Cerebellar nuclear complex (tissue), 1 donor: ENCODE measurements around the gene APOO.

Experiments
- DNase-seq, 2 experiments: peaks; one replicate each; lab custom pipeline; 2025; lab: John Stamatoyannopoulos, UW

The APOO gene

DNA sequence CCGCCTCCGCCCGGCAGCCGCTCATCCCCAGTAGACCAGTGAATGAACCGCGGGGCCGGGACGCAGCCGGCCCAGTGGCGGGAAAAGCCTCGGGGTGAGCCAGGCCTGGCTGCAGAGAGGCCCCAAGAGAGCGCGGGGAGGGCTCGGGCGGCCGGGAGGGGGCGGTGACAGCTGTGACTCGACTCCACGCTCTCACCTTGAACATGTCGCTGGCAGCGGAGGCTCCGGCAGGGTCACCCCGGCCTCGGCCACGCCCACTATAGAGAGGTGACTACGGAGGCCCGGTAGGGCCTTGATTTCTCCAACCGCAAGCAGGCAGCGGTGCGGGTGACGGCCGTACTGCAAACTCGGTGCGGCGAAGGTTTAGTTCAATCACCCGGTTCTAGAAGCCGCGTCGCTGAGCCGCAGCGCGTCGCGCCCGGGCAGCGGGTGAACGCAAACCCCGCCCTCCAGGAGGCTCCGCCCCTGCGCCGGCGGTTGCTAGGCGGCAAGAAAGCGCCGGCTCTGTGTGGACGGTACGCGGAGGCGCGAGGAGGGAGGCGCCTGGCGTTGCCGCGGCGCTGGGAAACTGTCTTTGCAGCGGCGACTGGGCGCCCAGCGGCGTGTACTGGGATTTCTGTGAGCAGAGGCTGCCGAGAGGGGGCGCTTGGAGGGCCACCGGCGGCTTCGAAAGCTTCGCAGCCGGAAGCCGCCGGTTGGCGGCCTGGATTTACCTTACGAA is at the start of gene APOO, which contains the start of gene CXorf58:
APOO (minus strand) TSS at position 441 of the 721 bp plus-strand sequence; CDS start at position 205, 236 bp downstream.
CXorf58 (plus strand) TSS at position 509 of the 721 bp plus-strand sequence. CDS start 2,297 bp downstream, outside the sequence.
- peak; percentile 11 to 68 for DNase-seq

DNA sequence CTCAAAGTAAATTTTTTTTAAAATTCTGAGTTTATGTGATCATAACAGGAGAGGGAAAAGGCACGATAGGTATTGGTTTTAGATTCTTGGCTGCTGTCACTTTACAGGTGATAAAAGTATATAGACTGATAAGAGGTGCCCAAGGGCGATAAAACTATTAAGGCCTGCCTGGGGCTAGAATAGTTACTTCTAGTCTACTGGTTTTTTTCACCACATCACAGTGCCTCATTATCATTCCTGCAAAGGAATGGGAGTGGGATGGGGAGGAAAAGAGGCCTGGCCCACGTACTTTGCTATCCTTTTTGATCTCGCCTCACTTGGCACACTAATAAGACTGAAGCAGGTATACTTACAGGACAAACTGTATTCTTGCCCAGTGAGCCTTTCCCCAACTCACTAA is 46.7 kb upstream of the APOO start:
- no peak for DNase-seq

- no peak for DNase-seq
Observed at GRCh38 chrX:23953908-23954269, 46.2 kb upstream of the APOO start.

GRCh38 chrX:23952984-23953907 is 45.5 kb upstream of the APOO start:
- no peak for DNase-seq

- no peak for DNase-seq
Observed at GRCh38 chrX:23952391-23952790, 44.7 kb upstream of the APOO start.

- DNase-seq, result no peak
Observed at GRCh38 chrX:23945206-23945605, 37.5 kb upstream of the APOO start.

- DNase-seq, result no peak
Observed at GRCh38 chrX:23944234-23944633, 36.5 kb upstream of the APOO start.

GRCh38 chrX:23939203-23939602 is 31.5 kb upstream of the APOO start:
- DNase-seq, result no peak

DNA sequence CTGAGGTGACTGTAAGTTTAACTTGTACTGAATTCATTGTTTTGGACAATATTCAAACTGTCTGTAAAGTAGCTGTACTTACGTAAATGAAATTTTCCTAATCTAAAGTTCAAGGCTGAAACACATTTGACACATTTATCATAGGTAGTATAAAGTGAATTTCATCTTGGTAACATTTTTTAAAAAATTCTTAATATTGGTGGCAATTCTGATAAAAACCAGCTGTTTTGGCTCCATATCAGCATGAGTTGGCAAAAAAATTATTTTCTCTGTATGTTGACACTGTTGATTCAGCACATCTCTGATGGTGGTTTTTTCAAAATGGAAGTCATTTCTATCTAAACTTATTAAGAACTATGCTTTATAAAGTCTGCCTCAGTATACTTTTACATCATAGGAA is 31.0 kb upstream of the APOO start:
- DNase-seq, result no peak

GRCh38 chrX:23937100-23937499 is 29.4 kb upstream of the APOO start:
- DNase-seq, result no peak

GRCh38 chrX:23936180-23936579 is 28.4 kb upstream of the APOO start:
- DNase-seq, result no peak

DNA sequence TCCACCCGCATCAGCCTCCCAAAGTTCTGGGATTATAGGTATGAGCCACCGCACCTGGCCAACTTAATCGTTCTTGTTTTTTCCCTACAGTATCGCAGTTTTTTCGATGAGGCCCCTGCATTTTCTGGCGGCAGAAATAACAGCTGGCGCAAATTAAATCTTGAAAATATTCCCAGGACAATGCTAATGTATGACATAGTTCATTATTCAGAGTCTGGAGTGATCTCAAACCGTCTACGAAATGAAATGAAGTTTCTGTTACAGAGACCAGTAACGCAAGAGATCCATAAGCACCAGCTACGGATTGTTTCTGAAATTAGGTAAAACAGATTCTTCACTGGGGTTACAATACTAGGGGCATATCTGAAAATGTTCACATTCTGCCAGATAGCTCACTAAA is 27.4 kb upstream of the APOO start:
- no peak for DNase-seq

DNA sequence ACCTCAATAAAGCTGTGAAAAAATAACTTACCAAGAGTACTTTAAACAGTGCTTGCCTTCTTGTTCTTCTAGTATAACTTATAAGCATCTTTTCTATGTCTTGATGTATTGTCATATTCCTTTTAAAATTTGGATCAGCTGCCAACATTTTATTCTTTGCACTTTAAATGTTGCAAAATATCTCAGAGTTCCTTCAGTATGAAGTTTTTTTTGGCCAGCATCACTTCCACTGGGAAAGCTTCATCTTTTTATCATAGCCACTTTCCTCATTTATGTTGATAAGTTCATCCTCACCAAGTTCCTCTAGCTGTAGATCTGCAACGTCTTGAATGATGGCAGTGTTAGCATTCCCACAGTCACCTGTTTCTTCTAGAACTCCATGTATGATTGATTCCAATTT is 24.3 kb upstream of the APOO start:
- DNase-seq, result no peak

DNA sequence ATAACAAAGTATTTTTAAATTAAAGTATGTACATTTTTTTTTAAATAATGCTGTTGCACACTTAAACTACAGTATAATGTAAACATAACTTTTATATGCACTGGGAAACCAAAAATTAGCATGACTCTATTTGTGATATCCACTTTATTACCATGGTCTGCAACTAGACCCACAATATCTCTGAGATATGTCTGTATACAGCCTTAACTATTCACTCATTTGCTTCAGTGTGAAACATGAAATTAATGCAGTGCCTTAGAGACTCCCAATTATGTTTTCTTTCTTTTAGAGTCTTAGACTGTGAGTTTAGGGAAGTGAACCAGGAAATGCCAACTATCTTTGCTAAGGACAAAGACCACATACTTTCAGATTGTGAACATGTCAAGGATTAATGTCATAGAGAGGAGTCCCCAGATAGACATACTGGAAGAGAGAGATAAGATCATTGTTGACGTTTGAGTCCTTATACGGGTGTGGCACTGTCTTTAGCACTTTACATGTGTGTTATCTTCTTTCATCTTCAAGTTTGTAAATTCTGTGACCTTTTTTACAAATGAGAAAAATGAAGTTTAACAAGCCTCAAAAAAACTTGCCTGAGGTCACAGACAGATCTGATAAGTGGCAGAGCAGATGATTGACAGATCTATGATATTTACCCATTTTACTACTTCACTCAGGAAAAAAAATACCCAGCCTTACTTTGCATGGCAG is 23.3 kb upstream of the APOO start:
- no peak for DNase-seq

DNA sequence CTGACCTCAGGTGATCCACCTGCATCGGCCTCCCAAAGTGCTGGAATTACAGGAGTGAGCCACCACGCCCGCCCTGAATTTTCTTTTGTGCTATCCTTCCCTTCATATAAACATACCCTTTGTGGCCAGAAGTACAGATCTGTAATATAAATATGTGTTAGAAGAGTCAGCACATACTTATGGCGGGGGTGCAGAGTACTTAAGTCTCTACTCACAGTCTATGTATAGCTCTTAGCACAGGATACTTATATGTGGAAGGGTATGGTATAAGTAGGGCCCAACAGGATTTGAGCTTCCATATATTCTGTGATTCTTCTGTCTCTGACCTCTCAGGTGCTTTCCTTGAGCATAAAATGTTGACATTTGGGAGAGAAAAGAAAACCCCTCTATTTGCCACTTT is 18.3 kb upstream of the APOO start:
- DNase-seq, result no peak

GRCh38 chrX:23919706-23920320 is 12.1 kb upstream of the APOO start:
- no peak for DNase-seq

- DNase-seq, result no peak
Observed at GRCh38 chrX:23919148-23919547, 11.4 kb upstream of the APOO start.

- no peak for DNase-seq
Observed at GRCh38 chrX:23911126-23911835, 3.5 kb upstream of the APOO start.

DNA sequence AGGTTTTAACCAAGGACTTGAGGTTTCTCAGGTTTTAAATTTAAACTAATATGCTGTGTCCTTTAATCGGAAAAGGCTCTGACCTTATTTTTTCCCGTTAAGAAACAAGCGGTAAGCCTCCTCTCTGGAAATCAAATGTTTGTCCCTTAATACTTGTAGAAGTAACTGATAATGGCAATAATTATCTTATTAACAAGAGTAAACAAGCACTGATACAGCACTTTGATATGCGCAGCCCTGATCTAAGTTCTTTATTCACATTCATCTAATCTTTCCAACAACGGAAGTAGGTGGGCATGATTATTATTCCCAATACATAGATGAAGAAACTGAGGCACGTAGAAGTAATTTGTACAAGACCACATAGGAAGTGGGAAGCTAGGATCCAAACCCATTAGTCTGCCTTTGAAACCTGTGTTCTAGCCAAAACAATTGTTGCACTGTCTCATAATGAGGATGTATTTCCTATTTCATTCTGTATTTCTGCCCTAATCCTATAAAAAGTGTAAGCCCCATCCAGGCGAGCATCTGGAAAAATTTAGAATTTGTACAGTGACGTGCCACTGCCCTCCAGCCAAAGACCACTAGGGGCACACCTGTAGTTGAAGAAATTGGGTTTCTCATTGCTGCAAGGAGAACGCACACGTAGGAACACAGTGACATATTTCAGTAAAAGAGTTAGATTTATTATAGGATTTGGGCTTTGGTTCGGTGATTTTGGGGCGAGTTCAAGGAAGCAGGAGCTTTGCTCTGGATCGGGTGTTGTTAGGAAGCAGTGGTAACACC is 674 bp upstream of the APOO start:
- DNase-seq, result no peak

- no peak for DNase-seq
Observed at GRCh38 chrX:23907111-23907497, 634 bp downstream of the APOO start.

GRCh38 chrX:23904096-23904495 is 3.6 kb downstream of the APOO start:
- no peak for DNase-seq
